ENCODE data around the gene CPZ. TPM values are rescaled to one million over a fixed set of nuclear protein-coding genes. Genes with fewer than 3 reads are reported as not detected.

CPZ gene
- total and polyA plus RNA-seq, 2 donors: 54.1 to 86.5 TPM

GRCh38 chr4:8590546-8590880, 2.1 kb upstream of the CPZ start:
- DNase-seq (ENCODE audit: extremely low spot score): no peak
- H3K27ac ChIP-seq (ENCODE audit: low read depth): no peak overlapping the region
- H3K4me3 ChIP-seq (ENCODE audit: low read depth, low read length): no peak overlapping the region
- no peaks in the 10 kb centered on the region for H3K36me3 ChIP-seq (ENCODE audit: insufficient read depth)
- WGBS: 82% methylated on average over 5 of the region's 5 CpGs
- no peaks in the 10 kb centered on the region for H3K4me1 ChIP-seq (ENCODE audit: insufficient read depth)

DNA sequence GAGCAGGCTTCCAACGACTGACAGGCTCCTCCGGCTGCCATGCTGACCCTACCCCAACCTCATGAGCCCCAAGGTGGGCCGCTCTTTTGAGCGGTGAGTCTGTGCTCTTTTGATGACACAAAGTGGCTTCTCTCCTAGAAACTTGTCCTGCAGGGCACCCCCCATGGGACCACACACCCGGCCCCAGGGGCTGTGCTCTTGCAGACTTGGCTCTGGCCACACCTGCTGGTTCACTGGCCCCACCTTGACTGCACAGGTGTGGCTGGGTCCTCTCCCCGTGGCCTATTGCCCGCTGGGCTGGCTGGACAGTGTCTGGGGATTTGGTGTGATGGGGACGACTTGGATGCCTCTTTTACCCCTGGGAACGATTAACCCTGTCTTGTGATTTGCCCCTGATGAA, 1.5 kb upstream of the CPZ start:
- no peak overlapping the region for H3K27ac ChIP-seq (ENCODE audit: low read depth)
- 89% methylated on average over 9 of the region's 9 CpGs for WGBS
- H3K4me3 ChIP-seq (ENCODE audit: low read depth, low read length): no peak overlapping the region
- H3K4me1 ChIP-seq (ENCODE audit: insufficient read depth): no peaks in the 10 kb centered on the region
- DNase-seq (ENCODE audit: extremely low spot score): no peak
- no peaks in the 10 kb centered on the region for H3K36me3 ChIP-seq (ENCODE audit: insufficient read depth)

DNA sequence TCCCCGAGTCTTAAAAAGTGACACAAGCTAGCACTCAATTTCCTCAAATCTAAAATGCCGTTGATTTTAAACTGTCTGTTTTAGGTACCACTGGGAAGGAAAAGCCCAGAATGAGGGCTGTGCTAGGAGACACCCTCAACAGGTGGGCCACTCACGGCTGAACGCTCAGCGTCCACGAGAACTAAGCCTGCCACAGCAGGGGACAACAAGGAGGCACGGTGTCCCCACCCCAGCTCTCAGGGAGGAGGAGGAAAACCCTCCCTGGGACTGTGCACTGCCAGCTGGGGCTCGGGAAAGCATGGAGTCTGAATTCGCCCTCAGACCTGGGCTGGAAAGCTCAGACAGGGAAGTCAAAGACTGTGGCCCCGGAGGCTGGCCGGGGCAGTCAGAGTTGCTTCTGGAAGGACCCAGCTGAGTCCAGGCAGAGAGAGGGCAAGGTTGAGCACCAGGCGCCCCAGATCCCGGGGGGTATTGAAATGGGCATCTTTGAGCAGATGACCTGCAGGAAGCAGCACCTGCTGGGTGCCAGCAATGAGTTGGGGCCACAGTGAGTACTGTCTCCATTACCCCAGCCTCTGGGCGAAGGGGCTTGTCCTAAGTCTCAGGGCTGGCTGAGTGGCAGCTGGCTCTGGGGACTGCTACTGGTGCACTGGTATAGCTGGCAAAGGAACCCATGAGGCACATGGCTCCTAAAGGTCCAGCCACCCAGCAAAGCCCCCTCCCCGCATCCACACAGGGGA, 769 bp upstream of the CPZ start:
- H3K36me3 ChIP-seq (ENCODE audit: insufficient read depth): no peaks in the 10 kb centered on the region
- no peaks in the 10 kb centered on the region for H3K4me1 ChIP-seq (ENCODE audit: insufficient read depth)
- H3K27ac ChIP-seq (ENCODE audit: low read depth): no peak overlapping the region
- H3K4me3 ChIP-seq (ENCODE audit: low read depth, low read length): no peak overlapping the region
- WGBS: 79% methylated on average over 15 of the region's 15 CpGs
- no peak for DNase-seq (ENCODE audit: extremely low spot score)

DNA sequence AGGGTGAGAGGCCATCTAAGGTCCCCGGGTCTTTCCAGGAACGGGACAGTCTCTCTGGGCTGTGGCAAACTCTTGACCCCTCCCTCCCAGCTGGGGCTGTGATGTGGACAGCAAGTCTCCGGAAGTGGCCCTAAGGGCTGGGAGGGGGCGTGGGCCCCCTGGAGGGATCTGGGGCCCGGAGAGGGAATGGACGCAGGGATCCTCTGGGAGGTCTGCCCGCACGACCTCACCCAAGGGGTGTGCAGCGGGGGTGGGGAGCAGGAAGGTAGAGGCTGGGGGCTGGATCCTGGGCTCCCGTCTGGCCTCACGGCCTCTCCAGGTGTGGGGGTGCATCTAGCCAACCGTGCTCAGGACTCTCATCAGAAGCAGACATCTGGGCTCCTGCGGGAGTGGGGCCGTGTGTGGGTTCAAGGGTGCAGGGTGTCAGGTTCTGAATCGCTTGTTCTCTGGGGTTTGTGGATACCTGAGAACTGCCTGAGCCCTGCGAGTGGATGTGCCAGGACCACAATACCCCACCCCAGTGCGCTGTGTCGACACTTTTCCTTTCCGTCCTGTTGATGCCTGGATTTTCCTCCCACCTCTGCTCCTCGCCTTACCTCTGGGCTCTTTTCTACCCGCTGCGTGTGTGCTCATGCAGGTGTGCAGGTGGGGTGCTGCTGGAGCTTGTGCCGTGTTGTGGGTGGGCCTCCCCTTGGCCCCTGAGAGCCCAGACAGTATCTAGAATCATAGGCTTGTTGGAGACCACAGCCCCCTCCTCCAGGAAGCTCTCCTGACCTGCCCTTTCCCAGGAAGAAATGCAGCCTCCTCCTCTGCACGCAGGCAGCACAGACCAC, 915 bp downstream of the CPZ start:
- no peak for DNase-seq (ENCODE audit: extremely low spot score)
- no peaks in the 10 kb centered on the region for H3K36me3 ChIP-seq (ENCODE audit: insufficient read depth)
- no peak overlapping the region for H3K27ac ChIP-seq (ENCODE audit: low read depth)
- H3K4me1 ChIP-seq (ENCODE audit: insufficient read depth): no peaks in the 10 kb centered on the region
- no peak overlapping the region for H3K4me3 ChIP-seq (ENCODE audit: low read depth, low read length)
- WGBS: 33% methylated on average over 24 of the region's 24 CpGs

GRCh38 chr4:8594097-8595038, 1.8 kb downstream of the CPZ start:
- H3K4me1 ChIP-seq (ENCODE audit: insufficient read depth): no peaks in the 10 kb centered on the region
- H3K4me3 ChIP-seq (ENCODE audit: low read depth, low read length): no peak overlapping the region
- 47% methylated on average over 24 of the region's 24 CpGs for WGBS
- no peaks in the 10 kb centered on the region for H3K36me3 ChIP-seq (ENCODE audit: insufficient read depth)
- no peak overlapping the region for H3K27ac ChIP-seq (ENCODE audit: low read depth)
- peak; percentile 37 for DNase-seq (ENCODE audit: extremely low spot score)

DNA sequence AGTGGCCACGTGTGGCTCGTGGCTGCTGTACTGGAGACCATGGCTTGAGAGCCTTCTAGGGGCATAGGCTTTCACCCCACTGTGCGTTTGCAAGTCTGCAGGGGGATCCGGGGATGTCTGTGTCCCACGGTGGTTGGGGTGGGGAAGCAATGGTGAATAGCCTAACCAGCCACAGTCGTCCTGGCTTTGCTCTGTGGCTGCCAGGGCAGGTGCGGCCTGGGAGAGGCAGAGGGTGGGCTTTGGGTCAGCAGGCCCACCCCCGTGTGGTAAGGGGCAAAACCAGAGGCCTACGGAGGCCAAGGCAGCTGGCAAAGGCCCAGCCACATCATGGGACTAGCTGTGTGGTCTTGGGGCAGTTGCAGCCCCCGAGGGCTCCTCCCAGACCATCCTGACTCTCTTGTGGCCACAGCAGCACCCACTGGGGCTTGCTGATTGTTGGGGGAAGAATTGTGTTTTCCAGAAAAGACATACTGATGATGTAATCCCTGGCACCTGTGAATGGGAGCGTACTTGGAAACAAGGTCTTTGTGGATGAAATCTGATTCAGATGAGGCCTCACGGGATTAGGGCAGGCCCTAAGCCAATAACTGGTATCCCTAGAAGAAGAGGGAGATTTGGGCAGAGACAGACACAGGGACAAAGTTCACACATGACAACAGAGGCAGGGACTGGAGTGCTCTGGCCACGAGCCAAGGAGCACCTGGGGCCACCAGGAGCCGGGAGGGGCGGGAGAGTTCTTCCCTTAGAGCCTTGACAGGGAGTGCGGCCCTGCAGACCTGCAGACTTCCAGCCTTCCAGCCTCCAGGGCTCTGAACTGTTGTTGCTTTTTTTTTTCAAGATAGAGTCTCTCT, 2.9 kb downstream of the CPZ start:
- no peak overlapping the region for H3K27ac ChIP-seq (ENCODE audit: low read depth)

GRCh38 chr4:8596891-8597290, 4.3 kb downstream of the CPZ start:
- 79% methylated on average over 9 of the region's 9 CpGs for WGBS
- Histone ChIP-seq H3K4me3 (ENCODE audit: low read depth, low read length) (no peak overlapping the region), H3K27ac (ENCODE audit: low read depth) (no peak overlapping the region), H3K36me3 (ENCODE audit: insufficient read depth) (no peaks in the 10 kb centered on the region), H3K4me1 (ENCODE audit: insufficient read depth) (no peaks in the 10 kb centered on the region)
- DNase-seq (ENCODE audit: extremely low spot score): no peak

More for the DNA sequence above, 2.9 kb downstream of the CPZ start:
- H3K4me1 ChIP-seq (ENCODE audit: insufficient read depth): no peaks in the 10 kb centered on the region
- H3K36me3 ChIP-seq (ENCODE audit: insufficient read depth): no peaks in the 10 kb centered on the region
- DNase-seq (ENCODE audit: extremely low spot score): no peak
- WGBS: 63% methylated on average over 16 of the region's 16 CpGs
- no peak overlapping the region for H3K4me3 ChIP-seq (ENCODE audit: low read depth, low read length)

DNA sequence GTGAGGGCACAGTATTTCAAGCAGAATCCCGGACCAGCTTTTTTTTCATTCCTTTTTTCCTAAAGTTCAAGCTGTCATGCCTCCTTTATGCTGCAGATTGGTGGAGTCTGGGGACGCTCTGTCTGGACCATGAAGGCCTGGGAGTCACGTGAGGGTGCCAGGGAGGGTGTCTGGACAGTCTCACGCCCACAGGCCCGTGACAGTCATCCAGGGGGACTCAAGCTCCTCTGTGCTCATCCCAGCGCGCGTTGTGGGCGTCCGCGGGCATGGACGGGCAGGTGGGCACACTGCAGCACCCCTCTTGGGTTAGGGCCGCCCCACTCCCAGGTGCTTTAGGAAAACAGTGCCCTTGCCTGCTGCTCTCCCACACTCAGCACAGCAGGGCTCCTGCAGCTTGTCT, 4.8 kb downstream of the CPZ start:
- DNase-seq (ENCODE audit: extremely low spot score): no peak

GRCh38 chr4:8597791-8598190, 5.2 kb downstream of the CPZ start:
- Histone ChIP-seq H3K4me1 (ENCODE audit: insufficient read depth) (no peaks in the 10 kb centered on the region), H3K4me3 (ENCODE audit: low read depth, low read length) (no peak overlapping the region), H3K27ac (ENCODE audit: low read depth) (no peak overlapping the region), H3K36me3 (ENCODE audit: insufficient read depth) (no peaks in the 10 kb centered on the region)
- WGBS: 88% methylated on average over 15 of the region's 15 CpGs
- no peak for DNase-seq (ENCODE audit: extremely low spot score)

More for the DNA sequence above, 4.8 kb downstream of the CPZ start:
- Histone ChIP-seq H3K36me3 (ENCODE audit: insufficient read depth) (no peaks in the 10 kb centered on the region), H3K4me1 (ENCODE audit: insufficient read depth) (no peaks in the 10 kb centered on the region), H3K4me3 (ENCODE audit: low read depth, low read length) (no peak overlapping the region), H3K27ac (ENCODE audit: low read depth) (no peak overlapping the region)
- WGBS: 81% methylated on average over 13 of the region's 13 CpGs

- no peak overlapping the region for H3K27ac ChIP-seq (ENCODE audit: low read depth)
- no peak overlapping the region for H3K4me3 ChIP-seq (ENCODE audit: low read depth, low read length)
- no peaks in the 10 kb centered on the region for H3K36me3 ChIP-seq (ENCODE audit: insufficient read depth)
- DNase-seq (ENCODE audit: extremely low spot score): no peak
- WGBS: 82% methylated on average over 19 of the region's 19 CpGs
- H3K4me1 ChIP-seq (ENCODE audit: insufficient read depth): no peaks in the 10 kb centered on the region
Observed at GRCh38 chr4:8598391-8599090, 6.0 kb downstream of the CPZ start.

GRCh38 chr4:8599091-8599460, 6.5 kb downstream of the CPZ start:
- WGBS: 85% methylated on average over 8 of the region's 8 CpGs
- no peak overlapping the region for H3K27ac ChIP-seq (ENCODE audit: low read depth)
- no peaks in the 10 kb centered on the region for H3K36me3 ChIP-seq (ENCODE audit: insufficient read depth)
- H3K4me3 ChIP-seq (ENCODE audit: low read depth, low read length): no peak overlapping the region
- H3K4me1 ChIP-seq (ENCODE audit: insufficient read depth): no peaks in the 10 kb centered on the region
- no peak for DNase-seq (ENCODE audit: extremely low spot score)

GRCh38 chr4:8599657-8600056, 7.1 kb downstream of the CPZ start:
- WGBS: 68% methylated on average over 9 of the region's 9 CpGs
- DNase-seq (ENCODE audit: extremely low spot score): no peak
- no peak overlapping the region for H3K27ac ChIP-seq (ENCODE audit: low read depth)
- H3K4me3 ChIP-seq (ENCODE audit: low read depth, low read length): no peak overlapping the region
- no peaks in the 10 kb centered on the region for H3K36me3 ChIP-seq (ENCODE audit: insufficient read depth)
- no peaks in the 10 kb centered on the region for H3K4me1 ChIP-seq (ENCODE audit: insufficient read depth)
